Hepatocyte (in vitro differentiated cells): Measurements from ENCODE around the gene STXBP5L. TPM values are rescaled to one million over a fixed set of nuclear protein-coding genes. Genes with fewer than 3 reads are reported as not detected.

Experiments used
- DNase-seq: peaks from one replicate; pipeline ENCODE4 v3.0.0-alpha.2; 2016; ENCODE audit warnings: low spot score
- H2AFZ ChIP-seq: fragments of 200-600 bp; sonication (generic); 2 replicates; pipeline ENCODE4 v1.6.0; 2016; ENCODE audit warnings: antibody characterized with exemption, mild to moderate bottlenecking
- H3K27ac ChIP-seq: fragments of 200-600 bp; sonication (generic); 2 replicates; pipeline ENCODE4 v1.5.1; 2016; ENCODE audit warnings: mild to moderate bottlenecking
- H3K27me3 ChIP-seq: fragments of 200-600 bp; sonication (generic); 2 replicates; pipeline ENCODE4 v1.6.1; 2016
- H3K36me3 ChIP-seq: fragments of 200-600 bp; sonication (generic); replicated peaks from 2 replicates; pipeline ENCODE4 v1.5.1; 2016; ENCODE audit warnings: low read depth; ENCODE audit not compliant: insufficient read depth
- H3K4me1 ChIP-seq: fragments of 200-600 bp; sonication (generic); 2 replicates; pipeline ENCODE4 v1.5.1; 2016; ENCODE audit warnings: mild to moderate bottlenecking, moderate library complexity; ENCODE audit not compliant: insufficient read depth
- H3K4me2 ChIP-seq: fragments of 200-600 bp; sonication (generic); 2 replicates; pipeline ENCODE4 v1.6.0; 2016
- H3K4me3 ChIP-seq: fragments of 200-600 bp; sonication (generic); 2 replicates; pipeline ENCODE4 v1.5.1; 2016; ENCODE audit warnings: mild to moderate bottlenecking
- H3K79me2 ChIP-seq: fragments of 200-600 bp; sonication (generic); 2 replicates; pipeline ENCODE4 v1.6.0; 2017; ENCODE audit warnings: mild to moderate bottlenecking
- H3K9me2 ChIP-seq: fragments of 200-600 bp; sonication (generic); replicated peaks from 2 replicates; pipeline ENCODE4 v1.6.0; 2017; ENCODE audit warnings: mild to moderate bottlenecking; ENCODE audit not compliant: insufficient read depth
- H3K9me3 ChIP-seq: fragments of 200-600 bp; sonication (generic); 2 replicates; pipeline ENCODE4 v1.5.1; 2016; ENCODE audit warnings: low read depth, mild to moderate bottlenecking
- H4K20me1 ChIP-seq: fragments of 200-600 bp; sonication (generic); 2 replicates; pipeline ENCODE4 v1.6.0; 2016; ENCODE audit warnings: mild to moderate bottlenecking; ENCODE audit not compliant: insufficient read depth, poor library complexity, severe bottlenecking
- CTCF ChIP-seq: fragments of 200-600 bp; sonication (generic); IDR thresholded peaks from 2 replicates; pipeline ENCODE4 v1.5.1; 2016; ENCODE audit warnings: antibody characterized with exemption, mild to moderate bottlenecking; ENCODE audit not compliant: poor library complexity
- EZH2 ChIP-seq: fragments of 200-600 bp; sonication (generic); IDR thresholded peaks from 2 replicates; pipeline ENCODE4 v1.6.1; 2016; ENCODE audit warnings: antibody characterized with exemption, mild to moderate bottlenecking, borderline replicate concordance
- EZH2phosphoT487 ChIP-seq: fragments of 200-600 bp; sonication (generic); IDR thresholded peaks from one replicate; pipeline ENCODE4 v1.6.1; 2018; ENCODE audit warnings: antibody characterized with exemption, mild to moderate bottlenecking, low read depth, moderate library complexity; ENCODE audit not compliant: unreplicated experiment, severe bottlenecking
- WGBS: methylation state at CpG from one replicate; pipeline ENCODE4 v1.1.6; 2016; ENCODE audit warnings: low lambda C conversion rate; ENCODE audit errors: missing lambda C conversion rate; 5-methylcytosine and 5-hydroxymethylcytosine counted together
- polyA plus RNA-seq: library from polyadenylated mRNA; unstranded; fragments of >200 nt; fragmentation: Nextera tagmentation; extraction: Ambion mirVana; gene quantifications from 2 replicates; pipeline ENCODE4 v1.2.1, GENCODE V29; 2016
- total RNA-seq: library from RNA; depleted of rRNA; stranded (reverse); fragments of >200 nt; gene quantifications from 2 replicates; pipeline ENCODE4 v1.2.3, GENCODE V29; 2014

Gene STXBP5L
- total and polyA plus RNA-seq, 2 experiments from 2014 or later, result 0.53 to 1.4 TPM

GRCh38 chr3:120983841-120984240, 75.8 kb downstream of the STXBP5L start:
- Histone ChIP-seq H3K27ac (no peak overlapping the region), H3K4me1 (no peaks in the 10 kb centered on the region), H3K4me2 (no peak overlapping the region), H3K9me3 (no peaks in the 10 kb centered on the region), H3K79me2 (no peaks in the 10 kb centered on the region), H2AFZ (no peak overlapping the region), H4K20me1 (no peaks in the 10 kb centered on the region), H3K4me3 (no peak overlapping the region), H3K27me3 (no peaks in the 10 kb centered on the region), H3K36me3 (no peaks in the 10 kb centered on the region), H3K9me2 (no peaks in the 10 kb centered on the region)
- peak; percentile 2 for DNase-seq
- WGBS, result 47% methylated on average over 2 of the region's 2 CpGs
- TF ChIP-seq EZH2 (no peak), EZH2phosphoT487 (no peak), CTCF (no peak)

GRCh38 chr3:120985242-120985641, 77.2 kb downstream of the STXBP5L start:
- H3K4me2 ChIP-seq, result no peak overlapping the region
- H3K9me2 ChIP-seq, result no peaks in the 10 kb centered on the region
- no peaks in the 10 kb centered on the region for H3K9me3 ChIP-seq
- no peak for DNase-seq
- H4K20me1 ChIP-seq, result no peaks in the 10 kb centered on the region
- no peaks in the 10 kb centered on the region for H3K79me2 ChIP-seq
- H3K4me1 ChIP-seq, result no peaks in the 10 kb centered on the region
- H3K27ac ChIP-seq, result no peak overlapping the region
- no peak overlapping the region for H3K4me3 ChIP-seq
- TF ChIP-seq EZH2phosphoT487 (no peak), EZH2 (no peak)
- 68% methylated on average over 1 of the region's 1 CpG for WGBS
- H2AFZ ChIP-seq, result no peak overlapping the region
- H3K27me3 ChIP-seq, result no peaks in the 10 kb centered on the region
- H3K36me3 ChIP-seq, result no peaks in the 10 kb centered on the region

GRCh38 chr3:120988994-120989393, 81.0 kb downstream of the STXBP5L start:
- no peaks in the 10 kb centered on the region for H3K36me3 ChIP-seq
- H3K27ac ChIP-seq, result no peak overlapping the region
- no peaks in the 10 kb centered on the region for H3K27me3 ChIP-seq
- no peaks in the 10 kb centered on the region for H3K79me2 ChIP-seq
- TF ChIP-seq EZH2phosphoT487 (no peak), CTCF (no peak), EZH2 (no peak)
- H3K4me1 ChIP-seq, result no peaks in the 10 kb centered on the region
- no peak overlapping the region for H3K4me3 ChIP-seq
- H3K4me2 ChIP-seq, result no peak overlapping the region
- 96% methylated on average over 4 of the region's 4 CpGs for WGBS
- no peaks in the 10 kb centered on the region for H3K9me3 ChIP-seq
- H4K20me1 ChIP-seq, result no peaks in the 10 kb centered on the region
- no peak overlapping the region for H2AFZ ChIP-seq
- no peak for DNase-seq
- H3K9me2 ChIP-seq, result no peaks in the 10 kb centered on the region

GRCh38 chr3:121018917-121019321, 110.9 kb downstream of the STXBP5L start:
- no peaks in the 10 kb centered on the region for H3K36me3 ChIP-seq
- no peak for TF ChIP-seq CTCF
- TF ChIP-seq EZH2, result no peak
- no peak for TF ChIP-seq EZH2phosphoT487
- H3K27ac ChIP-seq, result no peak overlapping the region
- no peak overlapping the region for H3K4me2 ChIP-seq
- no peak overlapping the region for H3K4me3 ChIP-seq
- no peaks in the 10 kb centered on the region for H3K9me2 ChIP-seq
- no peaks in the 10 kb centered on the region for H3K4me1 ChIP-seq
- no peaks in the 10 kb centered on the region for H4K20me1 ChIP-seq
- no peaks in the 10 kb centered on the region for H3K79me2 ChIP-seq
- no peak for DNase-seq
- WGBS, result 87% methylated on average over 8 of the region's 8 CpGs
- H3K27me3 ChIP-seq, result no peaks in the 10 kb centered on the region
- no peak overlapping the region for H2AFZ ChIP-seq
- H3K9me3 ChIP-seq, result no peaks in the 10 kb centered on the region
